HEK293 (cell line): Measurements from ENCODE around the gene SPACA4.

Source experiments
- BCL11A ChIP-seq: fragments of 450-650 bp; formaldehyde crosslinking; IDR thresholded peaks from 2 replicates; pipeline ENCODE4 v1.5.1; 2016; ENCODE audit warnings: low read depth, missing biosample characterization, missing genetic modification characterization
- CTCF ChIP-seq: fragments of 450-650 bp; formaldehyde crosslinking; IDR thresholded peaks from 2 replicates; pipeline ENCODE4 v1.5.1; 2016; ENCODE audit warnings: missing biosample characterization, missing genetic modification characterization
- TCF7L2 ChIP-seq: IDR thresholded peaks from 2 replicates; pipeline ENCODE4 v1.6.1; 2011; ENCODE audit warnings: low read depth, mild to moderate bottlenecking, inconsistent platforms, low read length, moderate library complexity, borderline replicate concordance
- ZNF221 ChIP-seq: fragments of 450-650 bp; formaldehyde crosslinking; IDR thresholded peaks from 2 replicates; pipeline ENCODE4 v1.5.1; 2017; ENCODE audit warnings: missing biosample characterization, missing genetic modification characterization, borderline replicate concordance
- ZNF37A ChIP-seq: fragments of 450-650 bp; IDR thresholded peaks from 2 replicates; pipeline ENCODE4 v1.5.1; 2018; ENCODE audit warnings: missing biosample characterization, missing genetic modification characterization
- ZNF391 ChIP-seq: fragments of 450-650 bp; formaldehyde crosslinking; IDR thresholded peaks from 2 replicates; pipeline ENCODE4 v1.5.1; 2016; ENCODE audit warnings: low read depth, missing biosample characterization, missing genetic modification characterization, borderline replicate concordance
- ZNF513 ChIP-seq: fragments of 450-650 bp; IDR thresholded peaks from 2 replicates; pipeline ENCODE4 v1.5.1; 2018; ENCODE audit warnings: missing biosample characterization, missing genetic modification characterization
- ZNF514 ChIP-seq: fragments of 450-650 bp; formaldehyde crosslinking; IDR thresholded peaks from 2 replicates; pipeline ENCODE4 v1.5.1; 2016; ENCODE audit warnings: missing biosample characterization, missing genetic modification characterization
- ZNF571 ChIP-seq: fragments of 450-650 bp; formaldehyde crosslinking; IDR thresholded peaks from 2 replicates; pipeline ENCODE4 v1.5.0; 2017; ENCODE audit warnings: missing biosample characterization, missing genetic modification characterization
- ZNF677 ChIP-seq: fragments of 450-650 bp; IDR thresholded peaks from 2 replicates; pipeline ENCODE4 v1.5.0; 2018; ENCODE audit warnings: missing biosample characterization, mild to moderate bottlenecking, missing genetic modification characterization, moderate library complexity
- ZNF837 ChIP-seq: fragments of 450-650 bp; formaldehyde crosslinking; IDR thresholded peaks from 2 replicates; pipeline ENCODE4 v1.5.1; 2016; ENCODE audit warnings: missing biosample characterization, missing genetic modification characterization
- ZSCAN23 ChIP-seq: fragments of 450-650 bp; formaldehyde crosslinking; IDR thresholded peaks from 2 replicates; pipeline ENCODE4 v1.5.1; 2016; ENCODE audit warnings: missing biosample characterization, missing genetic modification characterization

DNA sequence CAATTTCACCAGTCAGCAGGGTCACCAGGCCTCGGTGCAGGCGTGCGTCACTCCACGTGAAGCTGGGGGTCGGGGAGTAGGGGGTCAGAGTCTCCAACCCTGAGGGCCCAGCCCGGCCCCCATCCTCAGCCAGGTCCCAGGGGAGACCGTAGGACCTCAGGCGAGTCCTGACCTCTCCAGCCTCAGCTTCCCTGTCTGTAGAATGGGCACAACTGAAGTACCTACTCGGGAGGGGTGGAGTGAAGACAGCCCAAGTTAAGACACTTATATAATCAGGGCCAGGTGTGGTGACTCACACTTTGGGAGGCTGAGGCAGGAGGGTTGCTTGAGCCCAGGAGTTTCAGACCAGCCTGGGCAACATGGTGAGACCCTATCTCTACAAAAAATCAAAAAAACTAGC, 2.7 kb upstream of the SPACA4 start:
- TF ChIP-seq ZNF571 (no peak), CTCF (tag by site-specific recombination) (no peak), ZSCAN23 (no peak), ZNF513 (tag by site-specific recombination) (no peak), ZNF391 (tag by site-specific recombination) (no peak), ZNF221 (tag by site-specific recombination) (no peak), BCL11A (tag by site-specific recombination) (no peak), ZNF677 (tag by site-specific recombination) (no peak), ZNF837 (no peak), ZNF514 (tag by site-specific recombination) (no peak), TCF7L2 (no peak), ZNF37A (tag by site-specific recombination) (no peak)
